GM12873 (cell line): ENCODE data around the gene NKD1.

Source experiments
- TF ChIP-seq, protein P1 (sequence below): IDR thresholded peaks from 2 replicates; pipeline ENCODE4 v1.5.1; 2012; ENCODE audit warnings: low read depth, mild to moderate bottlenecking, moderate library complexity, low read length, control low read depth; ENCODE audit not compliant: insufficient read depth; ENCODE audit errors: missing control alignments

The NKD1 gene

DNA sequence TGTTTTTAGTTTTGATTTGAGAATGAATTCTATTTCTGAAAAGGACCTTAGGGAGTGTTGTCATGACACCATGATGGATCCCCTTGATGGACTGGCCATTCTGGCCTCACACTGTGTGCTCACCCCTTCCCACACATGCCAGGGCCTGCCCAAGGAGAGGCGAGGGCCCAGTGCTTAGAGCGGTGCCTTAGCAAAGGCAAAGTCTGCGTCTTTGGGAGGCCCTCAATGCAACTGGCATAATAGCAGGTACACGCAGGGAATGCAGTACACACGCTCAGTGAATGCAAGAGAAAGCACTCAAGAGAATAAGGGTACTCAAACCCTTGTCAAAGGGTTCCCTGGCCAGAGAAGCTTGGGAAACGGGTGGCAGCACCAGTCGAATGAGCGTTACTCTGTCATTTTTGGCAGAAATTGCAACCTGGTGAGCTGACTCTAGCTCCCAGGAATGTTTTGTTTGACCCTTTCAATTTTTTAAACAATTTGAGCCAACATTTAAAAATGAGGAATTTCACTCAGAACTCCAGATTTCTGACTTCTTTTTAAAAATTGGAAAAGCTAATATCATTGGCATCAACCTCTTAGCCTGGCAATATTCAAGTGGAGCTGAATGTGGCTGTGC is 32.1 kb downstream of the NKD1 start:
- TF ChIP-seq, protein P1, sequence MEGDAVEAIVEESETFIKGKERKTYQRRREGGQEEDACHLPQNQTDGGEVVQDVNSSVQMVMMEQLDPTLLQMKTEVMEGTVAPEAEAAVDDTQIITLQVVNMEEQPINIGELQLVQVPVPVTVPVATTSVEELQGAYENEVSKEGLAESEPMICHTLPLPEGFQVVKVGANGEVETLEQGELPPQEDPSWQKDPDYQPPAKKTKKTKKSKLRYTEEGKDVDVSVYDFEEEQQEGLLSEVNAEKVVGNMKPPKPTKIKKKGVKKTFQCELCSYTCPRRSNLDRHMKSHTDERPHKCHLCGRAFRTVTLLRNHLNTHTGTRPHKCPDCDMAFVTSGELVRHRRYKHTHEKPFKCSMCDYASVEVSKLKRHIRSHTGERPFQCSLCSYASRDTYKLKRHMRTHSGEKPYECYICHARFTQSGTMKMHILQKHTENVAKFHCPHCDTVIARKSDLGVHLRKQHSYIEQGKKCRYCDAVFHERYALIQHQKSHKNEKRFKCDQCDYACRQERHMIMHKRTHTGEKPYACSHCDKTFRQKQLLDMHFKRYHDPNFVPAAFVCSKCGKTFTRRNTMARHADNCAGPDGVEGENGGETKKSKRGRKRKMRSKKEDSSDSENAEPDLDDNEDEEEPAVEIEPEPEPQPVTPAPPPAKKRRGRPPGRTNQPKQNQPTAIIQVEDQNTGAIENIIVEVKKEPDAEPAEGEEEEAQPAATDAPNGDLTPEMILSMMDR: no peak

DNA sequence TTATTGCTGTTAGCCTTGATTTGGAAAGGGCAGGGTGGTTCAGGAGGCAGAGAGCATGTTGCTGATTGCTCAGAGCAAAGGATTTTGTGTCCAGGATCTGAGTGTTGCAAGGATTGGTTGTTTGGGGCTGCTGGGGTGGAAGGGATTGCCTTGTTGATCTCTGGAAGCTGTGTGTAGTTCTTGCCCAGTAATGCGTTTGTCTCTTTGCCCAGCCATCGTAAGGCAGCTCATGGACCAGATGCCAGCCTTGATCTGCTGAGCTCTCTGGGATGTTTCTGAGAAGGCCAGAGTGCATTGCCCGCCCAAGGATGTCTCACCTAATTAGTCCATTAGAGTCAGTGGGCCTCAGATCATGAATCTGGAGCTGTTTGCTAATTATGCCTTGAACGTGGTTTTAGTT is 33.6 kb downstream of the NKD1 start:
- TF ChIP-seq, protein P1: no peak

DNA sequence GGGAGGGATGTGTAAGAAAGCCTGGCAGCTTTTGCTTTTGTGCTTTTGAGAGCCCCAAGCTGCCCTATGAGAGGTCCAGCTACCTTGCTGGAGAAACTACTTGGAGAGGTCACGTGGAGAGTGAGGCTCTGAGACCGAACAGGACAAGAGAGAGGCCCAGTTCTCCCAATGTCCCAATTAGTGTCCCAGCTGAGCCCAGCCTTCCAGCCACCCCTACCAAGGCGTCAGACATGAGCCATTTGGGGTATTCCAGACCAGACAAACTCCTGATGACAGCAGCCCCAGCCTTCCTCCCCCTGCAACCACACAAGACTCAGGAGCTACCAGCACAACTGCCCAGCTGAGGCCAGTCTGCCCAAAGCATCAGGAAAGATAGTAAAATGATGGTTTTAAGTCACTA is 35.0 kb downstream of the NKD1 start:
- TF ChIP-seq, protein P1: no peak

DNA sequence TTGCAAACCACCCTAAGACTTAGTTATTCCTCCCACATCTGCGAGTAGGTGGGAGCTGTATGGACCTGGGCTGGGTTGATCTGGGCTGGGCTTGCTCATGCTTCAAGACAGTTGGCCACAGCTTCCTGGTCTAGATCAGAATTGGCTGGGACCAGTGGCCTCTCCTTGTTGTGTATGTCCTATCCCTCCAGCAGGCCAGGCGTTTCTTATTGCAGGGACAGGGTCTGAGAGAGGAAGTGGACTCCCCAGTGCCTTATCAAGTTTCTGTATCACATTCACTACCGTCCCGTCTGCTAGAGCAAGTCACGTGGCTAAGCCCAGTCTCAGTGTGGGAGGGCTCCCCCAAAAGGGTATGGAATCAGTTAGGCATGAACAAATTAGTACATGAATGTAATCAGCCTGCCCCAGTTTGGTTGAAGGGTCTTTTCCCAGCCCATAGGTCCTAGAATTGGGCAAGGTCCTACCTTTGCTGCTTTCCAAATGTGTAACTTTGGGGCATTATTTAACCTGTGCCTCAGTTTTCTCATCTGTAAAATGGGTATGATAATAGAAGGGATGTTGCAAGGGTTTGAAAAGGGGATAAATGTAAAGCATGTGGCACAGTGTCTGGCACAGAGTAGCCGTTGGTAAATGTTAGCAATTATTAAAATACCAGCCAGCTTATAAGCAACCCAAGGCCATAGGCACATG is 36.0 kb downstream of the NKD1 start:
- TF ChIP-seq, protein P1: no peak

DNA sequence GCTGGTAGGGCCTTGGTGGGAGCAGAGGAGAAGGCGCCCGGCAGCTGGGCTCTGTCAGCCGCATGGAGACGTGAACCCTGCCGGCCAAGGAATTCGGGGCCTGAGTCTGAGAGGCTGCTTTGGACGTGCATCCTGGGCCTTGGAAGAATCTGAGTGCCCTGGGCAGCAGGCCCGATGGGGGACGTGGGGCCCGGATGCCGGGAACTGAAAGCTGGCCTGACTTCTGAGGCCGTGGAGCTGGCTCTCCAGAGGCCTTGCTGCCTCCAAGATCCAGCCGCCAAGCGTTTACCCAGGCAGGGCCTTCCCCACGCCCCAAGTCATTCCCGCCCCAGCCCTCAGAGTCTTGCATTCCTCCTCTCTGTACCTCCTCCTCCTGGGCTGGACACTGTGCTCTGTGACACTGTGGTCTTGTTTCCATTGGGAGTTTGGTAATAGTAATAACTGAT is 37.2 kb downstream of the NKD1 start:
- TF ChIP-seq, protein P1: no peak

DNA sequence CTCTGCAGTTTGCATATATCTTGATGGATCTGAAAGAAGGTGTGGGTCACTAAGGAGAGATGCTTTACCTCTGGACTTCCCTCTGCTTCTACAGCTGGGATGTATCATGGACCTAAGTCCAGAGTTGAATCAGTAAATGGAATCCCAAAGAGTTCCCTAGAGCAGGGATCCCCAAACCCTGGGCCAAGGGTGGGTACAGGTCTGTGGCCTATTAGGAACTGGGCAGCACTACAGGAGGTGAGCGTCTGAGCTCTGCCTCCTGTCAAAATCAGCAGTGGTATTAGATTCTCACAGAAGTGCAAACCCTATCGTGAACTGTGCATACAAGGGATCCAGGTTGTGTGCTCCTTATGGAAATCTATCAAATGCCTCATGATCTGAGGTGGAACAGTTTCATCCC is 39.3 kb downstream of the NKD1 start:
- TF ChIP-seq, protein P1: no peak

DNA sequence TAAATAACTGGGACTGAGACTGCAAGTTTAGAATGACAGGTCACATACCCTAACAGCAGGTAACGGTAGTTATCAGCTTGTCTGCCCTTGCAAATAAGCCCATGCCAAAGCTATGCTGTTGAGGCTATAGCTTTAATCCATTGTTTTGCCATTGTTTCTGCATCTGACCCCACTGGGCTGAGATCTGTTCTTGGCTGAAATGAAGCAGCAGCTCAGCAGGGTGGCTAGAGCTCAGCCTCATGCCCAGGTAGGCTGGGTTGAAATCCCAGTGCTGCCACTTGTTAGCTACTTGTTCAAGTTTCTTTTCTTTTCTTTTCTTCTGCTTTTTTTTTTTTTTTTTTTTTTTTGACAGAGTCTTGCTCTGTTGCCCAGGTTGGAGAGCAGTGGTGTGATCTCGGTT is 40.1 kb downstream of the NKD1 start:
- TF ChIP-seq, protein P1: no peak
